Motor neuron (in vitro differentiated cells): ENCODE results near the gene BEX1. TPM values are rescaled to one million over a fixed set of nuclear protein-coding genes. Genes with fewer than 3 reads are reported as not detected.
A peak's percentile ranks its signal among the peaks of the same experiment; 100 is the strongest.
"Not testable (repeated sequence)": the region's sequence is repeated elsewhere in the genome, so short reads cannot be mapped to it uniquely, and the experiment has no call there.

Experiments
- ATAC-seq, 8 experiments: fragments of 200-7000 bp; cut with Tn5 transposase; replicated peaks in 6 of 8; 2 replicates each; pipeline ENCODE4 v1.8.0; 2021; ENCODE audit warnings: mild to moderate bottlenecking in 8 of 8, moderate library complexity in 8 of 8
- H3K27ac ChIP-seq, 2 donors: fragments of 250-450 bp; sonication (Bioruptor Pico); 2 replicates each; pipeline ENCODE4 v1.9.0; 2021; ENCODE audit warnings: antibody characterized with exemption in 2 of 2, mild to moderate bottlenecking in 2 of 2, moderate library complexity in 1 of 2
- H3K4me1 ChIP-seq, 2 donors: fragments of 250-450 bp; sonication (Bioruptor Pico); replicated peaks in 1 of 2; 2 replicates each; pipeline ENCODE4 v1.6.1; 2021; ENCODE audit warnings: antibody characterized with exemption in 2 of 2, mild to moderate bottlenecking in 2 of 2, moderate library complexity in 1 of 2
- H3K4me3 ChIP-seq, 5 donors: fragments of 250-450 bp; sonication (Bioruptor Pico); 2 replicates each; pipeline ENCODE4 v1.9.0; 2021; ENCODE audit warnings: antibody characterized with exemption in 5 of 5, mild to moderate bottlenecking in 5 of 5, moderate library complexity in 4 of 5
- WGBS, 10 experiments: fragments of 450-650 bp; shearing (Covaris generic); methylation state at CpG; one replicate each; pipeline ENCODE4 v1.0.0; 2022; 5-methylcytosine and 5-hydroxymethylcytosine counted together
- in situ Hi-C, 9 experiments: fragments of 400-800 bp; cut with MboI; loops; one replicate each; pipeline ENCODE4 v1.15.0; 2021; ENCODE audit warnings: low sequenced_read_pairs in 9 of 9, low pct_unique_long_range_greater_than_20kb in 2 of 9; ENCODE audit not compliant: unreplicated experiment in 9 of 9
- total RNA-seq, 8 experiments: library from RNA; unstranded; fragments of 300-600 nt; gene quantifications; 2 replicates each; pipeline versions ENCODE4 v1.2.3 to v1.2.4, GENCODE V29; 2022

The BEX1 gene
- total RNA-seq, result 100 to 1,000 TPM in 5 of 8 experiments, 1 to 10 TPM in 1, not detected in 2; 8.8 to 352 (median 299) TPM

GRCh38 chrX:103063918-103064434, at the start of gene BEX1:
Gene BEX1, minus strand, starts transcription at chrX:103064171. Its CDS starts 897 bp downstream, at chrX:103063274.
- WGBS, 10 experiments, result 44% methylated on average over 10 of the region's 39 CpGs; no CpG with 5 or more reads in 9 of the 10 experiments
- in situ Hi-C loops, result loop anchor here in 1 of 9 experiments (25.0 kb wide), 1 partner anchor 98 kb away; no protein-coding TSS in a partner anchor
- peak within 1 kb of the TSS; percentile 61 to 92 (median 78) for H3K4me3 ChIP-seq
- peak within 1 kb of the TSS; percentile 92 to 93 for H3K27ac ChIP-seq
- H3K4me1 ChIP-seq, result peaks cover 0 to 5% of the 10 kb centered on the region in 2 donors
- ATAC-seq, result peak in 7 of 8 experiments; percentile 26 to 96 (median 95)

DNA sequence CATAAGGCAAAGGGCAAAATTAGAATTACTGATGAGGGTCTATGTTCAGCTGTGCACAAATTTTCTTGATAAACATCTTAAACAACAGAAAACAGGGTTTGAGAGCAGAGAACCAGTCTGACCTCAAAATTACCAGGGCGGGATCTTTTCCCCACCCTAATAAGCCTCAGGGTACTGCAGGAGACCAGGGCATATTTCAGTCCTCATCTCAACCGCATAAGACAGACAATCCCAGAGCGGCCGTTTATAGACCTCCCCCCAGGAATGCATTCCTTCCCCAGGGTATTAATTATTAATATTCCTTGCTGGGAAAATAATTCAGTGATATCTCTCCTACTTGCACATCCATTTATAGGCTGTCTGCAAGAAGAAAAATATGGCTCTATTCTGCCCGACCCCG, 45.5 kb upstream of the BEX1 start:
- ATAC-seq, in situ Hi-C loops: not testable (repeated sequence)

DNA sequence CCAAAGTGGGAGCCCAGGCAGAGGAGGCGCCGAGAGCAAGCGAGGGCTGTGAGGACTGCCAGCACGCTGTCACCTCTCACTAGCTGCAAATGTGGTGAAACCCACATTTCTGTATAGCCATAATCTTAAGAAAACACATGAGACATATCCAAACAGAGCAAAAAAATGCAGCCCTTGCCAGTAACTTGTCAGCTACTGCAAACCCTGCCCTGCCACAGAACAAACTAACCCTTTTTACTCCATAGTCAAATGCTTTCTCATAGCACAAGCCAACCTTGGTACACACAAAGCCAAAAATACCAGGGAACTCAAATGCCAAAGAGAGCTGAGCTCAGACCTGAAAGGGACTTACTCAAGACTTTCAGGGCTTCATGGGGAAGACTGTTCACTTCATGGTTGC, 43.9 kb upstream of the BEX1 start:
- no CpG with 5 or more reads among the region's 4 CpGs for WGBS, 10 experiments
- Histone ChIP-seq H3K27ac (no peak overlapping the region), H3K4me1 (no peaks in the 10 kb centered on the region), H3K4me3 (no peak overlapping the region)
- no peak for ATAC-seq
- in situ Hi-C loops, result no loop called here

More for the DNA sequence above, 45.5 kb upstream of the BEX1 start:
- not testable (repeated sequence) for H3K4me3 ChIP-seq, H3K27ac ChIP-seq, H3K4me1 ChIP-seq
- 40 to 100% (median 81%) methylated on average over 2 to 6 of the region's 6 CpGs; no CpG with 5 or more reads in 6 of the 10 experiments for WGBS, 10 experiments

DNA sequence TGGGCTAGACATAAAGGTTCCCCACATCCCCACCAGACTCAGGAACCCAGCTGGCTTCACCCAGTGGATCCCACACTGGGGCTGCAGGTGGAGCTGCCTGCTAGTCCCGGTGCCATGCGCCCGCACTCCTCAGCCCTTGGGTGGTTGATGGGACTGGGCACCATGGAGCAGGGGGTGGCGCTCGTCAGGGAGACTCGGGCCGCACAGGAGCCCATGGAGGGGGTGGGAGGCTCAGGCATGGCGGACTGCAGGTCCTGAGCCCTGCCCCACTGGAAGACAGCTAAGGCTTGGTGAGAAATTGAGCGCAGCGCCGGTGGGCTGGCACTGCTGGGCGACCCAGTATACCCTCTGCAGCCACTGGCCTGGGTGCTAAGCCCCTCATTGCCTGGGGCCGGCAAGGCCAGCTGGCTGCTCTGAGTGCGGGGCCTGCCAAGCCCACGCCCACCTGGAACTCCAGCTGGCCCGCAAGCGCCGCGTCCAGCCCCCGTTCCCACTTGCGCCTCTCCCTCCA, 43.3 kb upstream of the BEX1 start:
- in situ Hi-C loops, ATAC-seq: not testable (repeated sequence)
- WGBS, 10 experiments, result no CpG with 5 or more reads among the region's 21 CpGs

GRCh38 chrX:103104370-103104769, 40.4 kb upstream of the BEX1 start:
- ATAC-seq, H3K4me1 ChIP-seq, H3K27ac ChIP-seq, in situ Hi-C loops, H3K4me3 ChIP-seq: not testable (repeated sequence)
- WGBS, 10 experiments, result no CpG with 5 or more reads among the region's 26 CpGs

More for the DNA sequence above, 43.3 kb upstream of the BEX1 start:
- H3K4me1 ChIP-seq, H3K4me3 ChIP-seq, H3K27ac ChIP-seq: not testable (repeated sequence)

DNA sequence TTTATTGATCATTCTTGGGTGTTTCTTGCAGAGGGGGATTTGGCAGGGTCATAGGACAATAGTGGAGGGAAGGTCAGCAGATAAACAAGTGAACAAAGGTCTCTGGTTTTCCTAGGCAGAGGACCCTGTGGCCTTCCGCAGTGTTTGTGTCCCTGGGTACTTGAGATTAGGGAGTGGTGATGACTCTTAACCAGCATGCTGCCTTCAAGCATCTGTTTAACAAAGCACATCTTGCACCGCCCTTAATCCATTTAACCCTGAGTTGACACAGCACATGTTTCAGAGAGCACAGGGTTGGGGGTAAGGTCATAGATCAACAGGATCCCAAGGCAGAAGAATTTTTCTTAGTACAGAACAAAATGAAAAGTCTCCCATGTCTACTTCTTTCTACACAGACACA, 39.9 kb upstream of the BEX1 start:
- ATAC-seq, H3K4me3 ChIP-seq, H3K4me1 ChIP-seq, in situ Hi-C loops, H3K27ac ChIP-seq: not testable (repeated sequence)
- WGBS, 10 experiments, result no CpG with 5 or more reads among the region's 2 CpGs

GRCh38 chrX:103101299-103102042, 37.5 kb upstream of the BEX1 start:
- Histone ChIP-seq H3K4me3 (no peak overlapping the region), H3K27ac (no peak overlapping the region), H3K4me1 (peaks cover 0 to 5% of the 10 kb centered on the region in 2 donors)
- peak in 2 of 8 experiments; percentile 31 to 40 for ATAC-seq
- 0% methylated on average over 1 of the region's 3 CpGs; no CpG with 5 or more reads in 9 of the 10 experiments for WGBS, 10 experiments
- in situ Hi-C loops, result no loop called here

DNA sequence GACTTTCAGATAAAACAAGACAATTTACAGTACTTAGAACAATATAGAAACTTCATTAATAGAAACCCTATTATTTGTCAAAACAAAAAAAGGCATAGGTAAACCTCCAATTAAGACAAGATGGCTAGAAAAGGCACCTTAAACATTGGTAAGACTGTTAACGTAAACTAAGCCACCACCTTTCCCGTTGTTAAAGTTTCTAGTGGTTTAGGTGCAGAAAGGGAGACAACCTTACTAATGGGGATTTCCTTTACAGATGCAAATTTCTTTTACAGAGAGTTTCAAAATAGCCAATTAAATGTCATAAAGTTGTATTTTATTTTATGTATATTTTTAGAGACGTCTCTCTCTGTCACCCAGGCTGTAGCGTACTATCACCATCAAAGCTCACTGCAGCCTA, 36.5 kb upstream of the BEX1 start:
- Histone ChIP-seq H3K4me1 (peaks cover 0 to 5% of the 10 kb centered on the region in 2 donors), H3K27ac (no peak overlapping the region), H3K4me3 (no peak overlapping the region)
- WGBS, 10 experiments, result 34 to 100% (median 81%) methylated on average over 1 to 4 of the region's 4 CpGs; no CpG with 5 or more reads in 4 of the 10 experiments
- ATAC-seq, result no peak
- in situ Hi-C loops, result no loop called here

GRCh38 chrX:103099691-103100090, 35.7 kb upstream of the BEX1 start:
- WGBS, 10 experiments, result 51 to 63% methylated on average over 2 of the region's 4 CpGs; no CpG with 5 or more reads in 8 of the 10 experiments
- no peak overlapping the region for H3K27ac ChIP-seq
- H3K4me1 ChIP-seq, result peaks cover 0 to 5% of the 10 kb centered on the region in 2 donors
- in situ Hi-C loops, result no loop called here
- peak in 2 of 8 experiments; percentile 50 to 81 for ATAC-seq
- H3K4me3 ChIP-seq, result no peak overlapping the region

DNA sequence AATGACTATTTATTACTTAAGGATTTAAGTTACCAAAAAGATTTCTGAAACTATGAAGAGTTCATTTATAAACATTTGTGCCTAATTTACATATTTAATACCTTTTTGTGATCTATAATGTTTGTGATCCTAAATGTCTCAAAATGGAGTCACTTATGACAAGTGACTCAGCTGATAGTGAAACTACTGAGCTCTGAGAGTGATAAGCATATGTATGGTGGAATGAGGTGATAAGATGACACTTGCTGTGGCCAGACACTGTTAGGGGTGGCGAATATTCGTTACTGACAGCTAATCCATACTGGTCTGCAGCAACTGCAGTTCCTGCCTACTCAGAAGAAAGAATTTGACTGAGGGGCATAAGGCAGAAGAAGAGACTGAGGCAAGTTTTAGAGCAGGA, 34.5 kb upstream of the BEX1 start:
- H3K27ac ChIP-seq, result no peak overlapping the region
- peaks cover 0 to 5% of the 10 kb centered on the region in 2 donors for H3K4me1 ChIP-seq
- H3K4me3 ChIP-seq, result no peak overlapping the region
- ATAC-seq, result peak in 1 of 8 experiments; percentile 20
- in situ Hi-C loops, result no loop called here
- WGBS, 10 experiments, result 0 to 92% (median 58%) methylated on average over 2 of the region's 2 CpGs; no CpG with 5 or more reads in 7 of the 10 experiments

- 53% methylated on average over 4 of the region's 5 CpGs; no CpG with 5 or more reads in 9 of the 10 experiments for whole genome bisulfite sequencing, 10 experiments
- in situ Hi-C loops, result no loop called here
- ATAC-seq, result peak in 1 of 8 experiments; percentile 96
- Histone ChIP-seq H3K27ac (no peak within 1 kb of the TSS), H3K4me1 (no peaks in the 10 kb centered on the region), H3K4me3 (no peak within 1 kb of the TSS)
Measured at GRCh38 chrX:103092942-103093341, 29.0 kb upstream of the BEX1 start, which contains the start of gene NXF3. Gene NXF3, minus strand, starts transcription at chrX:103093143. Its CDS starts 120 bp downstream, at chrX:103093023.

- Histone ChIP-seq H3K27ac (no peak overlapping the region), H3K4me1 (peaks cover 0 to 4% of the 10 kb centered on the region in 2 donors), H3K4me3 (no peak overlapping the region)
- ATAC-seq, result no peak
- in situ Hi-C loops, result no loop called here
- WGBS, 10 experiments, result 8 to 40% methylated on average over 1 to 2 of the region's 6 CpGs; no CpG with 5 or more reads in 8 of the 10 experiments
Measured at GRCh38 chrX:103081051-103081450, 17.1 kb upstream of the BEX1 start.

GRCh38 chrX:103073467-103073866, 9.5 kb upstream of the BEX1 start:
- Histone ChIP-seq H3K27ac (no peak overlapping the region), H3K4me3 (no peak overlapping the region), H3K4me1 (peaks cover 0 to 4% of the 10 kb centered on the region in 2 donors)
- in situ Hi-C loops, result loop anchor here in 1 of 9 experiments (25.0 kb wide), 1 partner anchor 89 kb away; no protein-coding TSS in a partner anchor
- peak in 6 of 8 experiments; percentile 20 to 87 (median 72) for ATAC-seq
- WGBS, 10 experiments, result 0 to 21% (median 0%) methylated on average over 1 to 3 of the region's 5 CpGs; no CpG with 5 or more reads in 5 of the 10 experiments
